KOPT-K1 (cell line): ENCODE results near the gene GALNT1.

ENCODE experiments used
- H3K27ac ChIP-seq: fragments of 200-600 bp; sonication (generic); 2 replicates; pipeline ENCODE4 v1.5.1; 2016; ENCODE audit warnings: antibody characterized with exemption, mild to moderate bottlenecking, low read depth, low read length; ENCODE audit not compliant: poor library complexity, severe bottlenecking
- H3K36me3 ChIP-seq: fragments of 200-600 bp; sonication (generic); 2 replicates; pipeline ENCODE4 v1.5.1; 2017; ENCODE audit warnings: antibody characterized with exemption, mild to moderate bottlenecking, low read length, moderate library complexity; ENCODE audit not compliant: insufficient read depth
- H3K9me3 ChIP-seq: fragments of 200-600 bp; sonication (generic); 2 replicates; pipeline ENCODE4 v1.5.1; 2017; ENCODE audit warnings: antibody characterized with exemption, low read length, mild to moderate bottlenecking; ENCODE audit not compliant: insufficient read depth, poor library complexity, severe bottlenecking

The GALNT1 gene

DNA sequence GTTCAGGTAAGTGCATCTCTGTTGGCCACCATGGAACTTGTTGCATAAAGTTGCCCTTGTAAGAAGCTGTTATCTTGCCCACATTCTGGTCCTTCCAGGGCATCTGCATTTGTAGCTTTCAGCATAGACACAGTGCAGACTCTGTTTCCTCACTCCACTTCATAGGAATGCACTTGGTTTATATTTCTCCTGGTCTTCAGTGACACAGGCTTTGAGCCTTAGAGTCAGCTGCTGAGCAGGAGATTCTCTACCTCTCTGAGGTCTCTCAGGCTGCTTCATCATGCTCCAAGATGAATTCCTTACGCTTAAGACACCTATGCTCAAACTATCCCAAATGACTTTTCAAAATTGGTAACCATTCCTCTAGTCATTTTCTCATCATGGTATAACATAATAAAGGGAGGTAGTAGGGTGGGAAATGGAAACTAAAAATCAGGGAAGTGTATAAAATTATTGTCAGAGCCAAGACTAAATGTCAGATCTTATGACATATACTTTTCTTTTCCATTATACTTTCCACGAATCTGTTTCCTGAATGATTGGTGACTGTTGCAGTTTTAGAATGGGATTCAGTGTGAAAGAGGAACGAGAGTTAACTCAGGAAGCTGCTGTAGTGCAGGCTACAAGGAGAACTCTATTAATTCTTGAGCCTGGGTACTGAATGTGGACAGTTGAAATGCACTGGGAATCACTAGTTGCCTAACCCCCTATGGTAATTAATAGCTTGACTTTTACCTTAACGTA is 72.0 kb downstream of the GALNT1 start:
- Histone ChIP-seq H3K9me3 (no peaks in the 10 kb centered on the region), H3K27ac (no peak overlapping the region), H3K36me3 (no peaks in the 10 kb centered on the region)

DNA sequence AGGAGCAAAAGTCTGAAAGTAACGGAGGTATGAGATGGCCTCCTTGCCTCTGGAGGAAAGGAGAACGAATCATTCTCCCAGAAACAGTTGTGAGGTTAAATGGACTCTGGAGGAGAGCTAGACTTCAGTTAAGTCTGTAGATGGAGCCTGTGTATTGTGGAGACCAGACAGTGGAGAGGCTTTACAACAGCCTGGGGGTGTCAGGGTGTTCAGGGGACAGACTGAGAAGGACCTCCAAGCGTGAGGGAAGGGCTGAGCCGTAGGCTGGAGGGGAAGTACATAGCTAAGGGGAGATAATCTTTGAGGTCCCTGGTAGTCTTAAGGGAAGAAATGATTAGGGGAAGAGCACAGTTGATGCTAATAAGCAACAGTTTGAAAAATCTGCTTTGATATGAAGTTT is 76.6 kb downstream of the GALNT1 start:
- Histone ChIP-seq H3K9me3 (no peaks in the 10 kb centered on the region), H3K27ac (no peak overlapping the region), H3K36me3 (no peaks in the 10 kb centered on the region)

DNA sequence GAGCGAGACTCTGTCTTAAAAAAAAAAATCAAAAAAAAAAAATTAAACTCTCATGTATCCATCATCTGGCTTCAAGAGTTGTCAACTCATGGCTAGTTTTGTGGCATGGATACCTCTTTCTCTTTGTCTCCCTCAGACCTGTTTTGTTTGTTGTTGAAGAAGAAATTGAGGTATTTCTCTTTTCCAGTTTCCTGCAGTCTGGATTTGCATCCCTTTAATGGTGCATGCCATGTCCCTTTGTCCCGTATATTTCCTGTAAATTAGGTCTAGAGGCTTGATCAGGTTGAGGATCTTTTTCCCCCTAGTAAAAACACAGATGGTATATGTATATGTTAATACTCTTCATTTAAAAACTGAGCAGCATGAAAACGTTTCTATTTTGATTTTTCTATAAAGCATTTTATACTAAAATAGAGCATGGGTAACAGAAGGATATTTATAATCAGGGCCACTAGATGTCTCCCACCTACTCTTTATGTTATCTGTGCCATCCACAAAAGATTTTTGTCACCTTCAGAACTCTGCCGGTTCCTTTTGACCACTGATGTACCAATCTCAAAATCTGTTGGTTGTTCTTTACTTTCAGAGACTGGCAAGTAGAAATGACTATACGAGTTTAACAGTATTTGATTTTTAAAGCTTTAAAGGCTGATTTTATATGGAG is 80.1 kb downstream of the GALNT1 start:
- Histone ChIP-seq H3K36me3 (no peaks in the 10 kb centered on the region), H3K27ac (no peak overlapping the region), H3K9me3 (no peaks in the 10 kb centered on the region)

DNA sequence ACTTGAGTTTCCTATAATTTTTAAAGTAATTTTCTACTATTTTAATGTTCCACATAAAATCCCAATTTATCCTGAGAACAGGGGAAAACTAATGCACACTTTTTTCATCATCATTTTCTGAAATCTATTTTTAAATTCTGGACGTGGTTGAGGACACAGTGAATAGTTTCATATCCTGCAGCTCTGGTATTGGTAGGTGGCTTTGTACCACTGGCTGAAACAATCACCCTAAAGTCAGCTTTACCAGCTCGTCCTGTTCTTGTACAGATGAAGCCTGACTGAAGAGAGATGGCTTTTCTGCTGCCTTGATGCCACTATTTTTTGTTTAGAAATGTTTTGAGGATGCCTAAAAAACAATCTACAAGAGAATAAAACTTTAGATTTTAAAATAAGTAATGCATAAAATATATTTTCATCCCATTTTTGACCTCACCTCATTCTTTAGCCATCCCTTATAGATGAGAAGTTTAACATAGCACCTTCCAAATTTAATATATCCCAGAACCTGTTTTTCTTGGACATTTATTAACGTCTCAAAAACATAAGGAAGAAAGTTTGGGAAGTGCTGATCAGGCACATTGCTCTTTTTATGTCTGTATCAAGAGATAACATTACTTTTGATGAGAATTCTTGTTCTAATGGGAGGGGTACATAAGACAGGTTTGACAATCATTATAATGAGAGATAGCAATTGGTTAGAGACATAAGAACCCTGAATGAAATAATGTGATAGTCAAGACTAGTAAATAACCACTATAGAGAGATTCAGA is 80.9 kb downstream of the GALNT1 start:
- Histone ChIP-seq H3K27ac (no peak overlapping the region), H3K9me3 (no peaks in the 10 kb centered on the region), H3K36me3 (no peaks in the 10 kb centered on the region)

DNA sequence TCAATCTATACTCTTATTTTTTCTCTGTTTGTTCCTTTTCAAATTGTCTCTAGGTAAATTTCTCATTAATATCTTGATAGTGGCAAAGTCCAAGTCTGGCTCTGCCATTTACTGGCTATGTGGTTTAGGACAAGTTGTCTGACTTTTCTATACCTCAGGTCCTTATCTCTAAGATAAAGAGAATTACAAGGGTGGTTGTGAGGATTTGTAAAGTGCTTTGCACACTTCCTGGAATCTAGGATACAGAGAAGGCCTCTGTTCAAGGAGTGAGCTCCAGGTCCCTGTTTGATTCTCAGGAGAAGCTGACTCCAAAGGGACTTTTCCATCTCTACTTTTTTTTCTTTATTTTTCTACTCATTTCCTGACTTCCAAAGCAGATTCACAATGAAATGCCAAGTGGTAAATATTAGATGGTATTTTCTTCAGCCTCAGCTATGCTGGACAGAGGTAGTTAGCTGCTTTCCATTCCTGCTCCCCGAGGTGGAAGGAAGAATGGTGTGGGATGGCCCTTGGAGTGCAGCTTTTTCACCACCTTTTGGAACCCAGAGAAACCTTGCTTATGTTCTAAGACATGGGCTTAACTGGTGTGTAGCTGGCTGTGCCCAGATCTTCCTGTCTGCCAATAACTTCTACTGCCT is 90.5 kb downstream of the GALNT1 start:
- H3K27ac ChIP-seq: no peak overlapping the region
- no peaks in the 10 kb centered on the region for H3K9me3 ChIP-seq
- H3K36me3 ChIP-seq: no peaks in the 10 kb centered on the region

DNA sequence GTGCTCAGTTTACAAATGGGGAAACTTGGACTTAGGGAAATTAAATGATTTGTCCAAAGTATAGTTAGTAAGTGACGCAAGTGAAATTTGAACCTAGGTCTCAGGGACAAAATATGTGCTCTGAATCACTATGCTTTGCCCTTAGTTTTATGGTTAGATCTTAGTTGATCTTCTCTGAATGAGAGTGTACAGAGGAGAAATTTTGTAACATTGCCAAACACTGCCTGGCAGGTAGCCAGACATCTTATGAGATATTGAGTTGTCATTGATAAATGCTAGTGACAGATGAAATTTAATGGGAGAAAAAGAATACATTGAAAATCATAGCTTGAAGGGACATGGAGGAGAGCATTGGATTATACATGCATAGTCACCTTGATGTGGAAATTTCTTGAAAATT is 91.4 kb downstream of the GALNT1 start:
- Histone ChIP-seq H3K36me3 (no peaks in the 10 kb centered on the region), H3K27ac (no peak overlapping the region), H3K9me3 (no peaks in the 10 kb centered on the region)

DNA sequence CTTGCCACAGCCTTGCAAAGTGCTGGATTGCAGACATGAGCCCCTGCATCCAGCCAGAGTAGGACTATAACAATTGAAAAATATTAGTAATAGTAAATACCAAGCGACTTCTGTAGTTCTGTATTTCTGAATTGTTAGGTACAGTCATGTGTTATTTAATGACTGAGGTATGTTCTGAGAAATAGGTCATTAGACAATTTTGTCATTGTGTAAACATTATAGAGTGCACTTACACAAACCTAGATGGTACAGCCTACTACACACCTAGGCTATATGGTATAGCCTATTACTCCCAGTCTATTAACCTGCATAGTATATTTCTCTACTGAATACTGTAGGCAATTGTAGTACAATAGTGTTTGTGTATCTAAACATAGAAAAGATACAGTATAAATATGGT is 92.1 kb downstream of the GALNT1 start:
- no peak overlapping the region for H3K27ac ChIP-seq
- no peaks in the 10 kb centered on the region for H3K9me3 ChIP-seq
- no peaks in the 10 kb centered on the region for H3K36me3 ChIP-seq

DNA sequence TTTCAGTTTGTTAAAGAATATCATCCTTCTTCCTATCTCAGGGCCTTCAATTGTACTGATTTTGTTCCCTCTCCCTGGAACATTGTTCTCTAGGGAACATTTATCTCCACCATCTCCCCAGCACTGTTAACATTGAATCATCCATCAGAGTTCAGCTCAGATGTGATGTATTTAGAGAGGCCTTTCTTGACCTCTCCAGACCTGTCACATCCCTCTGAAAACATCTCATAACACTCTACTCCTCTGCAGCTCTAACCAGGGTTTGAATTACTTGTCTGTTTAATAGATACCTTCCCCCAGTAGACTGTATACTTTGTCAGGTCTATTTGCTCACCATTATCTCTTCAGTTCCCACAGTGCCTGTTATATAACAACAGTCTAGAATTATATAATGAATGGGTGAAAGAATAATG is 98.6 kb downstream of the GALNT1 start:
- Histone ChIP-seq H3K9me3 (no peaks in the 10 kb centered on the region), H3K27ac (no peak overlapping the region), H3K36me3 (no peaks in the 10 kb centered on the region)

DNA sequence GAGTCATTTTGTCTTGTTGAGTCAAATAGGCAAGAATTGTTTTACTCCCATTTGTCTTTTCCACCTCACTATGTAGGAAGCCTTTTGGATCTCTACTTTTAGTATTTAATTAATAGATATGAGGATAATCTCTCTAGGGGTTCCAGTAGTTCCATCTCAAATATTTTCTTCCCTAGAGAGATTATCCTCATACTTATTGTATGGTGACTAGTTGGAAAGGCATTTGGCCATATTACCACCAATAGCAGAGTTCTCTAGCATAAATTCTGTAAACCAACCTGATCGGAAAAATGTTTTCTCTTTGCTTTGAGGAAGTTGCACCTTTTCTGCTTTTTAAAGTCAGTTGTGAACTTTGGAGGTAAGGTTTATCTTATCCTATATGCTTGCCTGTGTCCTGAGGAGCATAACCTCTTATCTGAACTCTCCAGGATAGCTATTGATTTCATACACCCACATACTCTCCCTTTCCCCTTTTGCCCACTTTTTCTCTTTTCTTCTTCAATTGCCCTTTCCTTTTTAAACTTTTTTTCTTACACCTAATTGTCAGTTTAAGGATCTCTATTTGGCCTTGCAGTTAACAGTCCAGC is 100.8 kb downstream of the GALNT1 start:
- Histone ChIP-seq H3K36me3 (no peaks in the 10 kb centered on the region), H3K9me3 (no peaks in the 10 kb centered on the region), H3K27ac (no peak overlapping the region)

DNA sequence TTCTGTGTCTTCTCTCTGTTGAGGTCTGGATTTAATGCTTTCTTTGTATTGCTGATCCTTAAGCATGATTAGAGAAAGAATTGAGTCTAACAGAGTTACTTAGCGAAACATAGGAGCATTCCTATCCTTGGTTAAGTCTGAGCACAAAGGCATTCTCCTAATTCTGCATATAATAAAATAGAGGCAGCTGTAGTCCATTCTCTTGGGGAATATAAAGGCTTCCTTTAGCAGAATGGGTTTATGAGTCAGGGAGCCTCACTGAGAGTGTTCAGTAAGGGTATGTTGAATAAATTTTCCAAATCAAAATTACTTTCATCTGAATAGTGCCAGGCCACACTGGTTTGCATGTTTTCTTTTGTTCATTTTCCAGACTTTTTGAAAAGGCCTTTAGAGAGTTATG is 101.5 kb downstream of the GALNT1 start:
- H3K36me3 ChIP-seq: no peaks in the 10 kb centered on the region
- no peaks in the 10 kb centered on the region for H3K9me3 ChIP-seq
- H3K27ac ChIP-seq: no peak overlapping the region

DNA sequence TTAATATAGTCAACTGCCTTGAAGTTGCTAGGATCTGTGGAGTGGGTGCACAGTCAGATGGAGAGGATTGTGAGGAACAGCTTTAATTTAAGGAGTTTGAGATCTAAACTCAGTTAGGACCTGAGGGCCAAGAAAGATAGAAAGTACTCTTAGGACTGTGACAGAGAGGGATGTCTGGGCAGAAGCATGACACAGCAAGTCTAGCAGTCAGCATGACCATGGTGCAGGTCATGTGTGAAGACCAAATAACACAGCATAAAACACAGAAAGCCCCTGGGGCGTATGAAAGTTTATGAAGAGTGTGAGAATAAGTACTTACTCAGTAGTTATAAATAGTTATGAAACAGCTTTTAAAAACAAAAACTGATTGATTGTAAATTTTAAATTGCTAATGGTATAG is 107.2 kb downstream of the GALNT1 start:
- Histone ChIP-seq H3K27ac (no peak overlapping the region), H3K36me3 (no peaks in the 10 kb centered on the region), H3K9me3 (no peaks in the 10 kb centered on the region)

DNA sequence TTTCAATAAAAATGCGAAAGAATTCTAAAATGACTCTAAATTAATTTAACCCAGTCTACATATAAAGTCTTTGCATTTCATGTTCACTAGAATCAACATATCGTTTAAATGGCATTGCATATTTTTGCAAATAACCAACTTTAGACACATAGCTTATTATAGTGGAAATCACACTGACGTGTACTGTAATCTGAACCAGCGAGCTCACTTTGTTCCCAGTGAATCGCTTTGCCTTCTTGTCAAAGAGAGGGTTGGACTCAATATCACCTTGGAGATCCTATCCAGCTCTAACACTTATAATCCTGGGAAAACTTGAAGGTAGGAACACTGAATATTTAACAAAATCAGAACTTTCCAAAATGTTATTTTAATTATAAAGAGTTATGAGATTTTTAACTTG is 108.2 kb downstream of the GALNT1 start:
- Histone ChIP-seq H3K36me3 (no peaks in the 10 kb centered on the region), H3K9me3 (no peaks in the 10 kb centered on the region), H3K27ac (no peak overlapping the region)

DNA sequence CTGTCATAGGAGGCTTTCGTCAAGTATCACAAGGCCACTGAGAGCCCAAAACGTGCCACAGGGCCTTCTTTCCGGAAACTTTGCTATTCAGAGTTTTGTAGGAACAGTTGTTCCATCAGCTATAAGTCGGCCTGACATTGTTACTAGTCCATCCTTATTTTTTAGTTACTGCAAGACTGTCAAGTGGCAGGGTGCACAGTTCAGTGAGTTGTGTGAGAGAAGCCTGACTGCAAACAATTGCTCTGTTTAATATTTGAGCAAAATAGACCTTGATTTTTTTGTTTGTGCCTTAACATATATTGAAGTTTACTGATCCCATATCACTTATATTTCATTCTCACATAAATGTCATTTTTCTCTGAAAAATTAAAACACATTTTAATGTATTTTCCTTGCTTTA is 110.1 kb downstream of the GALNT1 start:
- H3K36me3 ChIP-seq: no peaks in the 10 kb centered on the region
- H3K9me3 ChIP-seq: no peaks in the 10 kb centered on the region
- no peak overlapping the region for H3K27ac ChIP-seq

DNA sequence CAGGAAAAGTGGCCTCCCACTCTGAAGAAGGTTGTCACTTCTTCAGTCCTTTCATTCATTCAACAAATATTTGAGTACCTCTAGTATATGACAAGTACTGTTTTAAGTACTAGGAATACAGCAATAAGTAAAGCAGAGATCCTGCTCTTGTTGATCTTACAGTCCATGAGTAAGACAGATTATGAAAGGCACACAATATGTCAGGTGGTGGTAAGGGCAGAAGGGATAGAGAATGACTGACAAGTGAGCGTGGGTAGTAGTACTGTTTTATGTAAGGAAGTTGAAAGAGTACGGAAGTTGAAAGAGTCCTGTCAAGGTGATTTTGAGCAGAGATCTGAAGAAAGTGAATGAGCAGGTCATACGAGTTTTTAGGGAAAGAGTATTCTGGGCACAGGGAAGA is 111.3 kb downstream of the GALNT1 start:
- Histone ChIP-seq H3K36me3 (no peaks in the 10 kb centered on the region), H3K9me3 (no peaks in the 10 kb centered on the region), H3K27ac (no peak overlapping the region)

DNA sequence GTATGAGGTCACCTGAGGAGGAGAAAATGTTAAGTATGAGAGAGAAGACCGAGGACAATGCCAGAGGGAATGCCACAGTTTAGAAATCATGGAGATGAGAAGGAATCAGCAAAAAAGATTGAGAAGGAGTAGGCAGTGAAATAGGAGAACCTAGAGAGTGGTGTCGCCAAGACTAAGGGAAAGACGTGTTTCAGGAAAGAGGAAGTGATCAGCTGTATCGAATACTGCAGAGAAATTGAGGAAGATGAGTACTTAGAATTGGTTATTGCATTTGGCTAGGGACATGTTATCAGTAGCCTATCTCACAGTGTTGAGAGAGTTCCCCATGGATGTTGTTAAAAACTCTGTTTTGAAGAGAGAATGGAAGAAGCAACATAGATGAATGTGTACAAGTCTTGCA is 112.3 kb downstream of the GALNT1 start:
- H3K36me3 ChIP-seq: no peaks in the 10 kb centered on the region
- no peak overlapping the region for H3K27ac ChIP-seq
- H3K9me3 ChIP-seq: no peaks in the 10 kb centered on the region
